HL-60 (cell line): ENCODE data around the gene UBE2G1.

Source experiments
- DNase-seq, 2 experiments: peaks; one replicate each; pipeline ENCODE4 v3.0.0-alpha.2; 2010 to 2020; ENCODE audit warnings: low read depth in 1 of 2, low spot score in 1 of 2
- H3K27ac ChIP-seq: fragments of 250-450 bp; sonication (Bioruptor Pico); replicated peaks from 2 replicates; pipeline ENCODE4 v1.5.1; 2020; ENCODE audit warnings: mild to moderate bottlenecking, moderate library complexity
- H3K27me3 ChIP-seq: fragments of 250-450 bp; sonication (Bioruptor Pico); 2 replicates; pipeline ENCODE4 v1.5.1; 2021; ENCODE audit warnings: mild to moderate bottlenecking, moderate library complexity; ENCODE audit not compliant: insufficient read depth, poor library complexity, severe bottlenecking
- H3K4me3 ChIP-seq: replicated peaks from 2 replicates; pipeline ENCODE4 v1.5.1; 2011; ENCODE audit warnings: mild to moderate bottlenecking, control low read depth, low read length; ENCODE audit not compliant: insufficient read depth
- GABPA ChIP-seq: IDR thresholded peaks from 2 replicates; pipeline ENCODE4 v1.6.1; 2012; ENCODE audit warnings: low read depth
- POLR2AphosphoS5 ChIP-seq: IDR thresholded peaks from 2 replicates; pipeline ENCODE4 v1.6.1; 2012; ENCODE audit warnings: low read depth
- SPI1 ChIP-seq: IDR thresholded peaks from 2 replicates; pipeline ENCODE4 v1.6.1; 2012; ENCODE audit warnings: low read depth, mild to moderate bottlenecking, borderline replicate concordance
- TF ChIP-seq, protein P1 (sequence below): IDR thresholded peaks from one replicate; pipeline ENCODE4 v1.5.1; 2011; ENCODE audit warnings: low read length, control low read depth, inconsistent platforms; ENCODE audit not compliant: insufficient read depth
- TF ChIP-seq, protein P2 (sequence below): IDR thresholded peaks from 2 replicates; pipeline ENCODE4 v1.6.1; 2012; ENCODE audit warnings: low read depth; ENCODE audit not compliant: insufficient replicate concordance

Gene UBE2G1

DNA sequence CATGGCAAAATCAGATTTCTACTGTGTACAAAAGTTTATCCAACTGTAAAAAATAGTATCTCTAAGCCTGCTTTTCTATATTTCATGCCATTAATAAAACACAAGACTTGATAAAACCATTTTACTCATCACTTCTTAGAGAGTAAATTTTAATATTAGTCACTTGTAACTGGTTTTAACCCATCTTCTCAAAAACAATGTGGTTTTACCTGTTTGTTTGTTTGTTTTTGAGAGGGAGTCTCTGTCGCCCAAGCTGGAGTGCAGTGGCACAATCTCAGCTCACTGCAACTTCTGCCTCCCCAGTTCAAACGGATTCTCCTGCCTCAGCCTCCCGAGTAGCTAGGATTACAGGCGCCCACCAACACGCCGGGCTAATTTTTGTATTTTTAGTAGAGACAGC is 32.1 kb downstream of the UBE2G1 start:
- H3K27me3 ChIP-seq = no peaks in the 10 kb centered on the region
- no peak overlapping the region for H3K27ac ChIP-seq
- H3K4me3 ChIP-seq = no peak overlapping the region
- TF ChIP-seq SPI1 = no peak
- TF ChIP-seq, protein P1, sequence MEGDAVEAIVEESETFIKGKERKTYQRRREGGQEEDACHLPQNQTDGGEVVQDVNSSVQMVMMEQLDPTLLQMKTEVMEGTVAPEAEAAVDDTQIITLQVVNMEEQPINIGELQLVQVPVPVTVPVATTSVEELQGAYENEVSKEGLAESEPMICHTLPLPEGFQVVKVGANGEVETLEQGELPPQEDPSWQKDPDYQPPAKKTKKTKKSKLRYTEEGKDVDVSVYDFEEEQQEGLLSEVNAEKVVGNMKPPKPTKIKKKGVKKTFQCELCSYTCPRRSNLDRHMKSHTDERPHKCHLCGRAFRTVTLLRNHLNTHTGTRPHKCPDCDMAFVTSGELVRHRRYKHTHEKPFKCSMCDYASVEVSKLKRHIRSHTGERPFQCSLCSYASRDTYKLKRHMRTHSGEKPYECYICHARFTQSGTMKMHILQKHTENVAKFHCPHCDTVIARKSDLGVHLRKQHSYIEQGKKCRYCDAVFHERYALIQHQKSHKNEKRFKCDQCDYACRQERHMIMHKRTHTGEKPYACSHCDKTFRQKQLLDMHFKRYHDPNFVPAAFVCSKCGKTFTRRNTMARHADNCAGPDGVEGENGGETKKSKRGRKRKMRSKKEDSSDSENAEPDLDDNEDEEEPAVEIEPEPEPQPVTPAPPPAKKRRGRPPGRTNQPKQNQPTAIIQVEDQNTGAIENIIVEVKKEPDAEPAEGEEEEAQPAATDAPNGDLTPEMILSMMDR = no peak
- TF ChIP-seq, protein P2, sequence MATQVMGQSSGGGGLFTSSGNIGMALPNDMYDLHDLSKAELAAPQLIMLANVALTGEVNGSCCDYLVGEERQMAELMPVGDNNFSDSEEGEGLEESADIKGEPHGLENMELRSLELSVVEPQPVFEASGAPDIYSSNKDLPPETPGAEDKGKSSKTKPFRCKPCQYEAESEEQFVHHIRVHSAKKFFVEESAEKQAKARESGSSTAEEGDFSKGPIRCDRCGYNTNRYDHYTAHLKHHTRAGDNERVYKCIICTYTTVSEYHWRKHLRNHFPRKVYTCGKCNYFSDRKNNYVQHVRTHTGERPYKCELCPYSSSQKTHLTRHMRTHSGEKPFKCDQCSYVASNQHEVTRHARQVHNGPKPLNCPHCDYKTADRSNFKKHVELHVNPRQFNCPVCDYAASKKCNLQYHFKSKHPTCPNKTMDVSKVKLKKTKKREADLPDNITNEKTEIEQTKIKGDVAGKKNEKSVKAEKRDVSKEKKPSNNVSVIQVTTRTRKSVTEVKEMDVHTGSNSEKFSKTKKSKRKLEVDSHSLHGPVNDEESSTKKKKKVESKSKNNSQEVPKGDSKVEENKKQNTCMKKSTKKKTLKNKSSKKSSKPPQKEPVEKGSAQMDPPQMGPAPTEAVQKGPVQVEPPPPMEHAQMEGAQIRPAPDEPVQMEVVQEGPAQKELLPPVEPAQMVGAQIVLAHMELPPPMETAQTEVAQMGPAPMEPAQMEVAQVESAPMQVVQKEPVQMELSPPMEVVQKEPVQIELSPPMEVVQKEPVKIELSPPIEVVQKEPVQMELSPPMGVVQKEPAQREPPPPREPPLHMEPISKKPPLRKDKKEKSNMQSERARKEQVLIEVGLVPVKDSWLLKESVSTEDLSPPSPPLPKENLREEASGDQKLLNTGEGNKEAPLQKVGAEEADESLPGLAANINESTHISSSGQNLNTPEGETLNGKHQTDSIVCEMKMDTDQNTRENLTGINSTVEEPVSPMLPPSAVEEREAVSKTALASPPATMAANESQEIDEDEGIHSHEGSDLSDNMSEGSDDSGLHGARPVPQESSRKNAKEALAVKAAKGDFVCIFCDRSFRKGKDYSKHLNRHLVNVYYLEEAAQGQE = no peak
- no peak for TF ChIP-seq POLR2AphosphoS5
- no peak for TF ChIP-seq GABPA
- no peak for DNase-seq

DNA sequence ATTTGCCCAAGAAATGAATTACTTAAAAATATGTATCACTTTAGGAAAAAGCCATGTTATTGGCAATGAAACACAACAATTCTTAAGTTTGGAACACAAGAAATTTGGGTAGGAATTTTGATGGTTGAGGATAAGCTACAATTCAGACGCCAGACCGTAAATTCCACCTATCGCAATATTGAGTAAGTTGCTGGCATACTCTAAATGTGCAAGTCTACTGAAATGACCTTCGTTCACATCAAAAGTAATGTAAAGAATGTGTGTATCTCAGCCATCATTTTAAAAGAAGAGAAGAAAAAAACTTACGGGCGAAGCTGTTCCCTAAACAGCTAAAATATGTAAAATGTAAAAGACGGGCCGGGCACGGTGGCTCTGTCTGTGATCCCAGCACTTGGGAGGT is 33.4 kb downstream of the UBE2G1 start:
- no peak for DNase-seq
- Histone ChIP-seq H3K4me3 (no peak overlapping the region), H3K27me3 (no peaks in the 10 kb centered on the region), H3K27ac (no peak overlapping the region)
- TF ChIP-seq POLR2AphosphoS5 = no peak

DNA sequence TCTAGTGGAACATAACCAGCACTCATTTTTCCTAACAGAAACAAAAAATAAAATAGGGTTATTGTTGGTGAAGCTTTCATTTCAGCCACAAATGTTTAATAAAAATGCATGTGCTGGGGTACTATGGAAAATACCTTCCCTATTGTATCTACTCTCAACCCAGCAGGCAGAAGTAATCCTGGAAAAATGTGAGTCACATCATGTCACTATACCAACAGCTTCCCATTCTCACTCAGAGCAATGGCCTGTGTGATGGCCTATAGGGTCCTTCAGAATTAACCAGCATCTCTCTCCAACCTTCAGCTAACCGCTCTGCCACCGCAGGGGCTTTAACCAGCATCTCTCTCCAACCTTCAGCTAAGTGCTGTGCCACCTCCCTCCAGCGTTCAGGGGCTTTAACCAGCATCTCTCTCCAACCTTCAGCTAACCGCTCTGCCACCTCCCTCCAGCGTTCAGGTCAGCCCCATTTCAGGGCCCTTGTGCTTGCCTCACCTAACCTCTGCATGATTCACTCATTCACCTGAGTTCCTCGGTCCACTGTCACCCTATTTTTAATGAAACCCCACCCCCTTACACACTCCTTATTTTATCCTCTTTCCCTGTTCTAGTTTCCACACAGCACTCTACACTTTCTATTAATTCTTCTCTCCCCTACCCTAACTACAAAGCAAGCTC is 34.0 kb downstream of the UBE2G1 start:
- no peak overlapping the region for H3K27ac ChIP-seq
- DNase-seq = no peak
- no peaks in the 10 kb centered on the region for H3K27me3 ChIP-seq
- no peak for TF ChIP-seq POLR2AphosphoS5
- no peak for TF ChIP-seq SPI1
- no peak for TF ChIP-seq GABPA
- TF ChIP-seq, protein P2 = no peak
- TF ChIP-seq, protein P1 = no peak
- H3K4me3 ChIP-seq = no peak overlapping the region

DNA sequence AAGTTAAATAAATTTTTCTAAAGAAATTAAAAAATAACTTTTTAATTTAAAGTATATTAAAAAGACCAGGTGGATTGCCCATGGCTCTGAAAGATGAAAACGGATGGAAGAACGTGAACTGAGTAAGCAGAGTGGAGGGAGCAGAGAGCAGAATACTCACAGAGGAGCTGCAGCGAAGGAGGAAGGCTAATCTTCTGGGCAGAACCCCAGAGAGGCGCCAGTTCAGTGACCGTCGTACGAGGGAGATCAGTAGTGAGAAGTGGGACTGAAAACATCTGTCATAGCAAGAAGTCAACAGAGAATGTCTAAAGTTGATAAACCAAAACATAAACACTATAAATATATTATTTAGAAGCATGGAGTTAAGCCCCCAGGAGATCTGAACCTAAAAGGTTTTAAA is 34.9 kb downstream of the UBE2G1 start:
- TF ChIP-seq GABPA (no peak), POLR2AphosphoS5 (no peak), SPI1 (no peak)
- TF ChIP-seq, protein P2 = no peak
- TF ChIP-seq, protein P1 = no peak
- DNase-seq = no peak
- Histone ChIP-seq H3K4me3 (no peak overlapping the region), H3K27ac (no peak overlapping the region), H3K27me3 (no peaks in the 10 kb centered on the region)
